PFSK-1 (cell line): ENCODE measurements around the gene FRMD8.

Experiments
- FOXP2 ChIP-seq: optimal IDR thresholded peaks from 2 replicates; pipeline ENCODE3; 2011; ENCODE audit warnings: borderline replicate concordance, control low read depth, inconsistent platforms; ENCODE audit not compliant: insufficient read depth; ENCODE audit errors: extremely low read length, extremely low read depth
- POLR2AphosphoS5 ChIP-seq: IDR thresholded peaks from 2 replicates; pipeline ENCODE4 v1.6.1; 2012; ENCODE audit warnings: low read depth, mild to moderate bottlenecking, control low read depth, low read length, moderate library complexity
- REST ChIP-seq, 2 experiments: IDR thresholded peaks; 2 replicates each; pipeline versions ENCODE4 v1.6.1 to v1.8.0; 2011 to 2012; ENCODE audit warnings: low read depth in 2 of 2, low read length in 2 of 2, control low read depth in 1 of 2, inconsistent platforms in 1 of 2, mild to moderate bottlenecking in 1 of 2, moderate library complexity in 1 of 2; ENCODE audit not compliant: insufficient read depth in 1 of 2
- SIN3A ChIP-seq: IDR thresholded peaks from 2 replicates; pipeline ENCODE4 v1.6.1; 2012; ENCODE audit warnings: mild to moderate bottlenecking, low read length, moderate library complexity, borderline replicate concordance; ENCODE audit not compliant: insufficient read depth
- TAF1 ChIP-seq: IDR thresholded peaks from 2 replicates; pipeline ENCODE4 v1.6.1; 2012; ENCODE audit warnings: low read length, control low read depth, borderline replicate concordance; ENCODE audit not compliant: insufficient read depth

FRMD8 gene

GRCh38 chr11:65432100-65432650, 45.7 kb downstream of the FRMD8 start:
- TF ChIP-seq REST (IDR thresholded peaks at IDR 0.05; ENCODE audit: insufficient read depth in 1 of 2, low read depth in 2 of 2, low read length in 2 of 2), result no peak
- TF ChIP-seq TAF1, result no peak
- no peak for TF ChIP-seq SIN3A
- no peak for TF ChIP-seq POLR2AphosphoS5
- TF ChIP-seq FOXP2, result no peak

- TF ChIP-seq TAF1 (no peak), SIN3A (no peak), POLR2AphosphoS5 (no peak), REST (IDR thresholded peaks at IDR 0.05; ENCODE audit: insufficient read depth in 1 of 2, low read depth in 2 of 2, low read length in 2 of 2) (no peak), FOXP2 (no peak)
These were observed 46.5 kb downstream of the FRMD8 start for GRCh38 chr11:65432686-65433582.

GRCh38 chr11:65433657-65434056, 47.2 kb downstream of the FRMD8 start:
- no peak for TF ChIP-seq REST (IDR thresholded peaks at IDR 0.05; ENCODE audit: insufficient read depth in 1 of 2, low read depth in 2 of 2, low read length in 2 of 2)
- TF ChIP-seq TAF1, result no peak
- no peak for TF ChIP-seq POLR2AphosphoS5
- TF ChIP-seq FOXP2, result no peak
- no peak for TF ChIP-seq SIN3A

GRCh38 chr11:65434057-65434666, 47.7 kb downstream of the FRMD8 start:
- TF ChIP-seq POLR2AphosphoS5 (0 out of 2 replicates have a peak, but pooled peaks have one; percentile 4), REST (IDR thresholded peaks at IDR 0.05; ENCODE audit: insufficient read depth in 1 of 2, low read depth in 2 of 2, low read length in 2 of 2) (no peak), SIN3A (no peak), TAF1 (no peak), FOXP2 (no peak)
